ENCODE measurements around the gene DCTN5.
"Not testable (repeated sequence)": the region's sequence is repeated elsewhere in the genome, so short reads cannot be mapped to it uniquely, and the experiment has no call there.

The DCTN5 gene

DNA sequence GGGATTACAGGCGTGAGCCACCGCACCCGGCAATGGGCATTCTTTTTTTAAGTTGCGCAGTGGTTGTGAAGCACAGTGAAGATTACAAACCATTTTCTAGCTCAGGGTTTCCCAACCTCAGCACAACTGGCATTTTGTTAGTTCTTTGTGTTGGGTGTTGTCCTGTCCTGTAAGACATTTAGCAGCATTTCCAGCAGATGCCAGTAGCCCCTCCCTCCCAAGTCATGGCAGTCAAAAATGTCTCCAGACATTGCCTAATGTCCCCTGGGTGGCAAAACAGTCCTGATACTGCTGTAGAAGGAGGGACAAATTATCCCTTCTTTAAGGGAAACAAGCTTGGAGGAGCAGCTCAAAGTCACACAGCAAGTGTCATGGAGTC, 53.0 kb downstream of the DCTN5 start:
- DNase-seq (ENCODE audit: low read depth): no peak

DNA sequence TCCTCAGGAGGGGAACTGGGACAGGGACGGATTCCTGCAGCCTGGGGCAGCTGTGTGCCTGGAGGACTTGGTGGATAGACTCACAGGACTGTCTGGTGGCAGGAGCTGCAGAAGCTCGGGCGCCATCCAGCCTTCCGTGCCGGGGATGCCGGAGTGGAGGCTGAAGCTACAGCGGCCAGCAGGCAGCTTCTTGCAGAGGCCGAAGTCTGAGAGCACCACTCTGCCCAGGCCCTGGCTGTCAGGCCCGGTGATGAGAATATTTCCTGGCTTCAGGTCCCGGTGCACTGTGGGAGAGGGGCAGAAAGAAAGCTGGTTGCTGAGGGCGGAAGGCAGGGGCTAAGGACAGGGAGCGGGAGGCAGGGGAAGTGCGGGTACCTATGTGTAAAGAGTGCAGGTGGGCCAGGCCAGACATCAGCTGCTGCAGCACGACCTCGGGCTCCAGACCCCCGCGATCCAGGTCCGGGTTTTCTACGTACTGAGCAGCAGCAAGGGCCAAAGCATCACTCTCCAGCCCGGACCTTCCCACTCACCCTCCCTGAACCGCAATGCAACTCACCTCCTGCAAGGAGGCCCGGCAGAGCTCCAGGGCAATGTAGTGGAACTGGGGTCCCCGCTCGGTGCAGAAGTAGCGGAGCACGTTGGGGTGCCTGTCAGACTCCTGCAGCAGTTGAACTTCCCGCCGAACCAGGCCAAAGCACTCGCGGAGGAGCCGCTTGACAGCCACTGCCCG, 53.5 kb downstream of the DCTN5 start:
- DNase-seq (ENCODE audit: low read depth): no peak

DNA sequence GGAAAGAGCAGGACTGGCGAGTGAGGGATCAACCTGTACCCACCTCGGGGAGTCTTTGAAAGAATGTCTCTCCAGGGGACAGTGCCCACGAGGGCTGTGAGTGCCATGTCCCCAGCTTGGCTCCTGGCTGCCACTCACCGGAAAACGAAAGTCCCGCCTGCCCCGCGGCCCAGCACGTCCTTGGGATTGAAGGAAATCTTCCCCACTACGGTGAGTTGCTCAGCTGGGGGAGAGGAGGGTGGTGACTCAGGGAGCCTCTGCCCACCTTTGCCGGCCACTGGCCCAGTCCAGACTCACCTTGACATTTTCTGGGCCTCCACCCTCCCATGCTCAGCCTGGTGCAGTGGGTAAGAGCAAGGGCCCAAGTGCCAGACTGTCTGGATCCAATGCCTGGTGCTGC, 54.5 kb downstream of the DCTN5 start:
- DNase-seq (ENCODE audit: low read depth): no peak

DNA sequence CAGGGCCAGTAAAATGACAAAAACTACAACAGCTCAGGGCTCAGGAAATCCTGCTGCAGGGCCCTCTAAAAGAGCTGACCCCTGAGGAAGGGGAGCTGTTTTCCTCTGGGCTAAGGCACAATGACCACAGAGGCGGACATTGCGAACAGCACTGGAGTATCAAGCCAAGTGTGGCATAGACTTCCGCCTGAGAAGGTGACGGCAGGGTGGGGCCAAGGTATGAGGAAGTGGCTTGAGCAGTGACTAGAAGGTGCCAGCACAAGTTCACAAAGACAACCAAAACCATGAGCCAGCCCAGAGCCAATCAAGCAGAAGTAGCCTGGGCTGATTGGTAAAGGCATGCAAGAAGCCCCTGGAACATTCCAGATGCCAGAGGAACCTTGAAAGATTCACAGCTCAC, 57.8 kb downstream of the DCTN5 start:
- DNase-seq (ENCODE audit: low read depth): no peak

DNA sequence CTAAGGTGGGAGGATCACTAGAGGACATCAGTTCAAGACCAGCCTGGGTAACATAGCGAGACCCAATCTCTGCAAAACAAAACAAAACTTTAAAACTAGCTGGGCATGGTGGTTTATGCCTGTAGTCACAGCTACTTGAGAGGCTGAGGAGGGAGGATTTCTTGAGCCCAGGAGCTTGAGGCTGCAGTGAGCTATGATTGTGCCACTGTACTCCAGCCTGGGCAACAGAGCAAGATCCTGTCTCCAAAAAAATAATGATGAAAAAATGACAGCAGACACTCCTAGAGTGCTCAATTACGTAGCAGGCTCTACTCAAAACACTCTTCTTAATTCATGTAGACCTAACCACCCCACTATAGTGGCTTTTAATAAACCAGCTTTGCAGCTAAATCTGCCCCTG, 58.8 kb downstream of the DCTN5 start:
- DNase-seq (ENCODE audit: low read depth): no peak

DNA sequence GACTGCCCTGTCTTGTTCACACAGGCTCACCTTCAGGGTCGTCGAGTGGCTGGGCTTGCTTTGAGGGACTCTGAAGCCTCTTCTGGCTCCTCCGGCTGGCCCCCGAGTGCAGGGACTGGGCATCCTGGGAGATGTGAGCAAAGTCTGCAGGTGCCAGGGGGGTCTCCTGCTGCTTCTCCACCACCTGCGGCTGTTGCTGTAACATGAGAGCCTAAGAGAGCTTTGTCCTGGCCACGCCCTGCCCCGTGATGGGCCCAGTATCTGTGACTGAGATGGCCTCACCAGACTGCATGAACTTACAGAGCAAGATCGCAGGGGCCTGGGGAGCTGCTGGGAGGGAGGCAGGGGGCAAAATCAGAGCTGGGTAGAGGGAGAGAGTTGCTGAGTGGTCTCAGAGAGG, 59.2 kb downstream of the DCTN5 start:
- DNase-seq (ENCODE audit: low read depth): no peak

DNA sequence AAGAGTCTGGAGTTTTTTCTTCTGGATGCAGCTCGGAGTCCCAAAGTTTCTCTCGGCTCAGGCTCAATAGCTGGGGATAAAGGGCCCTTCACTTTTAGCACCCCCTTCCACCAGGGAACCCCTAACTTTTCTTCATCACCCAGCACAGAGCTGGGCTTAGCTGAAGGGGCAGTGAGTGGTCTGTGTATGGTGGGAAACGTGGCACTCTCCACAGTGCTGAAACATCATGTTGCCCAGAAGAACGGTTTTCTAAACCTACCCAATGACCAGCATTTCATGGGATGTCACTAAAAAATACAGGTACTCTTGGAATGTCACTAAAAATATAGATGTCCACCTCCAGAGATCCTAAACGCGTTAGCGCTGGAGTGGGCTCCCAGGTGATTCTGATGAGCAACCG, 59.8 kb downstream of the DCTN5 start:
- no peak for DNase-seq (ENCODE audit: low read depth)

DNA sequence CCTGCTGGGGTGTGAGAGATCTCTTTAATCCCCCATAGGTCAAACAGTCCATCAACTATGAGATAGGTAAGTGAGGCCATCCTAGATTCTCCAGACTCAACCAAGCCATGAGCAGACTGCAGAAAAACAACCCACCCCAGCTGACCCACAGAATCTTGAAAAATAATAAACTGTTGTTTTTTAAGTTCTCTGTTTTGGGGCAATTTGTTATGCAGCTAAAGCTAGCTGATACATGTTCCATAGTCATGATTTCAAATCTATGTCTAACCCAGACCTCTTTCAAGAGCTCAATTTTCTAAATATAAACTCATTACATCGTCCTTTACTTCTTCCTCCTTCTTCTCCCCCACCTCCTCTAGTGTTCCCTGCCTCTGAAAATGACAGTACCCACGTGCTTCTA, 61.7 kb downstream of the DCTN5 start:
- no peak for DNase-seq (ENCODE audit: low read depth)

DNA sequence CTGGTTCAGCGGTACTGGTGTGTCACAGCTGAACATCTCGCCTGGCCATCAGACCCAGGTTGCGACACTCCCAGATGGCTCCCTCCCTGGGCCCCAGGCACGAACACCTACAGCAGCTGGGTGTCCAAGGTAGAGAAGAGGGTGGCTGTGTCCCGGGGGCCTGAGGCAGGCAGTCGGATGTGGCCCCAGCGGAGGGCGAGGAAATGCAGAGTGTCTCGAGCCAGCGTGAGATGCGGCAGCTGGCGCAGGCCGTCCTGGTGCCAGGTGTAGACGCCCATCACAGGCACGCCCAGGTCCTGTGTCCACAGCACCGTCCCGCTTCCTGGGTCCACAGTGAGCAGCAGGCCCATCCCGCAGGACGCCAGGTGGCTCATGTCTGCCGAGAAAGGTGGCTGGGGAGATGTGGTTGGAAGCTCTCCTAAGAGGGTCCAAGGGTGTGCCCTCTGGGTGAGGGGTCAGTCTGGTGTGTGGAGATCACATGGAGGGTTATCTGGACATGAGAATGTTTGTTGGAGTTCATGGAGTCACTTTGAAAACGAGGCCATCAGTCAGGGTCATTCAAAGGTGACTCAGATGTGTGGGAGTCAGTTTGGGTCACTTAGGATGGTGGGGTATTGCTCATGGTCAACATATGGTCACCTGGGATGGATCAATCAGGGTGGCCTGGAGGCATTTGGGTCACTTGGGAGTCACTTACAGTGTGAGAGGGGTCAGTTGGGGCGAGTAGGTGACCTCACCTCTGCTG, 63.7 kb downstream of the DCTN5 start:
- DNase-seq (ENCODE audit: low read depth): no peak

DNA sequence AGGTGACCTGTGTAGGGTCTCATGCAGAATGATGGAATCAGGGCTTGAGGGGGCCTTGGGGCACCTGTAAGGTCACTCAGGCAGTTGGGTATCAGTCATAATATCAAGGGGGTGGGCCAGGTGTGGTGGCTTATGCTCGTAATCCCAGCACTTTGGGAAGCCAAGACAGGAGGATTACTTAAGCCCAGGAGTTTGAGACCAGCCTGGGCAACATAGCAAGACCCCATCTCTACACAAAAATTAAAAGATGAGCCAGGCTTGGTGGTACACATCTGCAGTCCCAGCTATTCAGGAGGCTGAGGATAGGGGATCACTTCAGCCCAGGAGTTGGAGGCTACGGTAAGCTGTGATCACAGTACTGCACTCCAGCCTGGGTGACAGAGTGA, 64.2 kb downstream of the DCTN5 start:
- DNase-seq (ENCODE audit: low read depth): no peak

DNA sequence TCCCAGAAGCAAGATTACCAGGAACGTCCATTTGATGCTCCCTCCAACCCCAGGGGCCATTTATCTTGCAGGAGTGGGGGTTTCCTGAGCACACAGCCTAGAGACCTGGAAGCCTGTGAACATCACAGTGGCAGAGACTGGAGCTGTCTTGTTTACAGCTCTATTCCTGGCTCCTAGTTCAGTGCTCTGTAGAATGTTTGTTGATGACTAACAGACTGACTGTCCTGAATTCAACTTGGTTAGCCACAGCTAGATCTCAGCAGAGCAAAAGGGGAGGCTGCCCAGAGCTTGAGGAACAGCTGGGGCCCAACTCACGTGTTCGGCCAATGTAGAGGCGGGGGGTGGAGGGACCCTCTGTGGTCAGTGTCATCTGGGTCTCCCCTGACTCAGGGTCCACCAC, 65.2 kb downstream of the DCTN5 start:
- no peak for DNase-seq (ENCODE audit: low read depth)

DNA sequence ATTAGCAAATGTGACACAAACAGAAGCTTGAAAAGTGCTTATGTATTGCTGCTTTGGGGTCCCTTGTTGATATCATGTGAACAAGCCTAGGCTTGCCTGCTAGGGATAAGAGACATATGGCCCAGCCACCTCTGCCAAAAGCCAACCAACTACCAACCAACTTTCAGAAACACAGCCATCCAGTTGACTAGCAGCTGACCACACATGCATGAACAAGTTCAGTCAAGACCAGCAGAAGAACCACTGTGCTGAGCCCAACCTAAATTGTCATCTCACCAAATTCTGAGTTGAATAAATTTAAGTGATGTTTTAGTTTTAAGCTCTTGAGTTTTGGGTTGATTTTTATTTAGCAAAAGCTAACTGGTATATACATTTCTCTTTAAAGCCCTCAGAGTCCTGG, 68.3 kb downstream of the DCTN5 start:
- no peak for DNase-seq (ENCODE audit: low read depth)

DNA sequence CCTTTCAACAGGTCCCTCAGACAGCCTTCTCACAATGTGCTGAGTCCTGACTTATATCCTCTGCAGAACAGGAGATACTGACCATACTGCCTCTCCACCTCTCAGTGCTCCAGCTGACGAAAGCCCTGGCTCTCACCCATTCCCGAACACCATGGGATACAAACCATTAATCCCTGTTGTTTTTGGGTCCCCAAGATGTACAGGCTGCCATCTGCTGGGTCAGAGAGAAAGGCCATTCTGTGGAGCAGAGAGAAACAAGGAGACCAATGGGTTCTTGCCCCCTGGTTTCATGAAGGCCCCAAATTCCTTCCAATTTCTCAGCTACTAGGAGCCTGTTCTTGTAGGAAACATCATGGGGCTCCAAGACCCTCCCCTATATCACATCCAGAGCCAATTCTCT, 68.7 kb downstream of the DCTN5 start:
- no peak for DNase-seq (ENCODE audit: low read depth)

DNA sequence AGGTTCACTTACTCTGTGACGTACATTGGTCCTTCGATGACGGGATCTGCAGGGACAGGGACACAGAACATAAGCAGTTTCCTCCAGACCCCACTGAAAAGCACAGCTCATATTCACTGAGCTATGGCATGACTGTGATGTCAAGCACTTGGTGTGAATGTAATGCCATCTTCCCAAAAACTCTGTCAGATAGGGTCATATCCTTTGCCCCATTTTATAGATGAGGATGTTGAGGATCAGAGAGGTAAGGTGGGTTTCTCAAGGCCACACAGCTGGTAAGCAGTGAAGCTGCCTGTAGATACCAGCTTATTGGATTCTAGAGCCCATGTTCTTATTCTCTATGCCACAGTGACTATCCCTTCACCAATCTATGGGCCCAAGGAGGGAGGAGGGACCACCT, 69.2 kb downstream of the DCTN5 start:
- no peak for DNase-seq (ENCODE audit: low read depth)

DNA sequence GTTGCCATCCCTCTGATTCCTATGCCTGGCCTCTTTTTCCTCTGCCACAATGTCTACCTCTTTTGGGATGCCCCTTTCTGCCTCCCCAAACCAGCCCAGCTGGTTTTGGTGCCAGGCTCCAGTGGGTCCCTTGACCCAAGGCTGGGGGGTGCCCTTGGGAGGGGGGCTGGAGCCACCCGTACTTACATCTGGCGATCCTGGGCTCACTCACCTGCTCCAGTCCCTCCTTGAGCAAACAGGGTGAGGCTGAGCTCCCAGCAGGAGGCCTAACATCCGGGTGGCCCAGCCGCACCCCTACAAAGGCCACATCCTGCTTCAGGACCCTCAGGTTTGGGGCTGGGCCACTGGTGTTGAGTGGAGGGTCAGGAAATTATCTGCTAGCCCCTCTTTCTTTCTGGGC, 70.5 kb downstream of the DCTN5 start:
- no peak for DNase-seq (ENCODE audit: low read depth)

DNA sequence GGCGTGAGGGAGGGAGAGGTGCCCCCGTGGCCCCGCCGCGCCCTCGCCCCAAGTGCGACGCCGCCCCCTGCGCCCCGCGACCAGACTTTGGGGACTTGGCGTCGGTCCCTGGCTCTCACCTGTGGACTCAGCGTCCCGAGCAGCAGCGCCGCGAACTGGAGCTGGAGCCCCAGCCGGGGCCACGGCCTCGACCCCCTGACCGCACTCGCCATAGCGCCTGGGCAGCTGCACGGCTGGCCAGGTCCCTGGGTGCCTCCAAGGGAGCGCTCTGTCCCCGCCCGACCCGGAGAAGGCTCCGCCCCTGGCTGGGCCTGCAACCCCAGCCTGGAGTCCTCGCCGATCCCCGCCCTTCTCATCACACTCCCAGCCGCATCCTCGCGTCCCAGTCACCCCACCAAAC, 71.7 kb downstream of the DCTN5 start, which contains the start of gene ERN2:
TSS of gene ERN2 (minus strand) at position 247 of the 400 bp plus-strand sequence. CDS start at position 212, 35 bp downstream.
- no peak for DNase-seq (ENCODE audit: low read depth)

DNA sequence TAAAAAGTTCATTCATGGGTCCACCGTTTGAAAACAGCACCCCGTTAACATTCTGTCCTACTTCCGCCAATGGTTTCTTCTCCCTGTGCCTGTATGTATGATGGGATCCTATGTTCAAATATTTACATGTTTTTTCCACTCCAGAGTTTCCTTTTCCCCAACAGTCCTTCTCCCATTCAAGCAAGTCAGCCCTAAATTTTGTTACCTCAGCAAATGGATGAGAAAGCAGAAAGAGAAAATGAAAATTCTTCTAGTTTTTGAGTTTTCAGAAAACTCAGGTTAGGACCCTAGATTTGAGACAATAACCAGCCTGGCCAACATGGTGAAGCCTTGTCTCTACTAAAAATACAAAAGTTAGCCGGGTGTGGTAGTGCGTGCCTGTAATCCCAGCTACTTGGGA, 75.2 kb downstream of the DCTN5 start:
- DNase-seq (ENCODE audit: low read depth): no peak

DNA sequence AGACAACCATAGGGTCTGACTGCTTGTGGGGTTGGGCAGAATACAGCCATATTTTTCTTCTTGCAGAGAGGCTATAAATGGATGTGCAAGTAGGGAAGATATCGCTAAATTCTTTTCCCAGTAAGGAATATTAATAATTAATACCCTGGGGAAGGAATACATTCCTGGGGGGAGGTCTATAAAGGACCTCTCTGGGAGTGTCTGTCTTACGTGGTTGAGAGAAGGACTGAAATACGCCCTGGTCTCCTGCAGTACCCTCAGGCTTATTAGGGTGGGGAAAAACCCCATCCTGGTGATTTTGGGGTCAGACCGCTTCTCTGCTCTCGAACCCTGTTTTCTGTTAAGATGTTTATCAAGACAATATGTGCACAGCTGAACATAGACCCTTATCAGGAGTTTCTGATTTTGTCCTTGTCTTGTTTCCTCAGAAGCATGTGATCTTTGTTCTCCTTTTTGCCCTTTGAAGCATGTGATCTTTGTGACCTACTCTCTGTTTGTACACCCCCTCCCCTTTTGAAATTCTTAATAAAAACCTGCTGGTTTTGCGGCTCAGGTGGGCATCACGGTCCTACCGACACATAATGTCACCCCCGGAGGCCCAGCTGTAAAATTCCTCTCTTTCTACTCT, 81.5 kb downstream of the DCTN5 start:
- not testable (repeated sequence) for DNase-seq (ENCODE audit: low read depth)

DNA sequence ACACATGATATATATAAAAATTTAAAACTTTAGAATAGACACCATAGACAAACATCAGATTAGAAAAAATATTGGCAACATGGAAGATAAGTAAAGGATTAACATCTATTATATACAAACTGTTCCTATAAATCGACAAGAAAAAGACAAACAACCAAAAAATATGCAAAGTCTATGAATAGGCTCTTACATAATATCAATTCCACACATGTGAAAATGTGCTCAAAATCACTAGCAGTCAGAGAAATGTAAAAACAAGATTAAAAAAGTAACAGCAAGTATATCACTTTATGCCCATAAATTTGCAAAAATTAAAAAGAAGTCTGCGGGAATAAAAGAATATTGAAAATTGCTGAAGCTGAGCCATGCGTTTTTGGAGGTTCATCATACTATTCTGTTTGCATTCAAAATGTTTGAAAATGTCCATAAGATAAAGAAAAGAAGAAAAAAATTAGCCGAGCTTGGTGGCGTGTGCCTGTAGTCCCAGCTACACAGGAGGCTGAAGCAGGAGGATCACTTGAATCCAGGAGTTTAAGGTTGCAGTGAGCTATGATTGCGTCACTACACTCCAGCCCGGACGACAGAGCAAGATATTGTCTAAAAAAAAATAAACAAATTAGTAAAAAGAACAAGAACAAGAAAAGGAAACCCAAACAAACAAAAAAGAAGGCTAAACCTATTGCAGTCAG, 83.0 kb downstream of the DCTN5 start:
- DNase-seq (ENCODE audit: low read depth): no peak

DNA sequence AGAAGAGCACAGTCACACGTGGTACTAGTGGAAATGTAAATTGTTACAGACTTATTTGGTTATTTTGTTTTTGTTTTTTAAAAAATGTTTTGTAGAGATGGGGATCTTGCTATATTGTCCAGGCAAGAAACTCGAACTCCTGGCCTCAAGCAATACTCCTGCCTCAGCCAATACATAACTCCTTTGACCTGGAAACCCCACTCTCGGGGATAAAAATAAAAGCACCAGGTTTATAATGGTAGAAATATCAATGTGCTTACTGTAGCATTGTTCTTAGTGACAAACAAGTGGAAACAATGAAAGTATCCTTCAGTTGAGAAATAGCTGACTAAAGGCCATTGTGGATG, 83.5 kb downstream of the DCTN5 start:
- no peak for DNase-seq (ENCODE audit: low read depth)

DNA sequence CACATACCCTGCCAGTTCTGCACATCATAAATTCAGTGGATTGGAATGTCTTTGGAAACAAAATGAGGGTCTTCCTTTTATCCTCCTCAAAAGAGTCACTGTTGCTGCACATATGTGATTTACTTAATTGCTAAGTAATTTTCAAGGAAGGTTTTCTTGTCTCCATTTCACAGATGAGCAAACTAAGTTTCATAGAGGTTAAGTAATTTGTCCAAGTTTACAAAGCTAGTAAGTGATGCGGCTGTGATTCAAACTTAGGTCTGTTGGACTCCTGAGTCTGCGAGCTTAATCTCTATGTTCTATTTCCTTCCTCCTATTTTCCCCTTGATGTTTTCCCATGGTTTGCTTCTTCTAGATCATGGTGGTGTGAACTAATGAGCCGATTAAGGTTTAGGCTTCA, 85.4 kb downstream of the DCTN5 start:
- DNase-seq (ENCODE audit: low read depth): no peak

Measured in activated T-helper 1 cell treated with Interleukin-2 at 50 U/mL for 16 hours (primary cell).